MM.1S (cell line): ENCODE results near the gene FCGR1A.
"Not testable (repeated sequence)": the region's sequence is repeated elsewhere in the genome, so short reads cannot be mapped to it uniquely, and the experiment has no call there.

Experiments
- CTCF ChIP-seq: fragments of 300-600 bp; sonication (generic); IDR thresholded peaks from 2 replicates; pipeline ENCODE4 v1.5.1; 2016; ENCODE audit warnings: antibody characterized with exemption, low read length, mixed read lengths
- EZH2 ChIP-seq: fragments of 300-600 bp; sonication (generic); optimal IDR thresholded peaks from 2 replicates; pipeline ENCODE3; 2017; ENCODE audit warnings: low read depth, mild to moderate bottlenecking, antibody characterized with exemption, low read length, mixed read lengths

GRCh38 chr1:149792912-149793515, 10.5 kb downstream of the FCGR1A start:
- peak; percentile 33 for TF ChIP-seq CTCF
- TF ChIP-seq EZH2 = not testable (repeated sequence)
